DND-41 (cell line): ENCODE data around the gene PTPRG.

ENCODE experiments used
- ATAC-seq: fragments of 200-7000 bp; cut with Tn5 transposase; 3 replicates; pipeline ENCODE4 v1.9.1; 2021; ENCODE audit warnings: low read depth; ENCODE audit not compliant: insufficient read depth
- DNase-seq: peaks from one replicate; pipeline ENCODE4 v3.0.0-alpha.2; 2020
- H2AFZ ChIP-seq: 2 replicates; pipeline ENCODE4 v1.6.0; 2012; ENCODE audit warnings: low read depth, low read length
- H3K27ac ChIP-seq: 2 replicates; pipeline ENCODE4 v1.5.1; 2012; ENCODE audit warnings: low read length, inconsistent platforms
- H3K27me3 ChIP-seq: fragments of 200-600 bp; sonication (generic); 2 replicates; pipeline ENCODE4 v1.6.0; 2012; ENCODE audit warnings: low read length, mild to moderate bottlenecking, inconsistent platforms; ENCODE audit not compliant: insufficient read depth, poor library complexity
- H3K36me3 ChIP-seq: 2 replicates; pipeline ENCODE4 v1.5.1; 2012; ENCODE audit warnings: low read length, inconsistent platforms; ENCODE audit not compliant: insufficient read depth
- H3K4me1 ChIP-seq: 2 replicates; pipeline ENCODE4 v1.5.1; 2012; ENCODE audit warnings: mild to moderate bottlenecking, low read length; ENCODE audit not compliant: insufficient read depth
- H3K4me2 ChIP-seq: 2 replicates; pipeline ENCODE4 v1.6.0; 2012; ENCODE audit warnings: mild to moderate bottlenecking, moderate library complexity, low read length, inconsistent platforms; ENCODE audit not compliant: insufficient read depth
- H3K4me3 ChIP-seq, 2 experiments: fragments of 200-600 bp in 1 of 2; shearing (Covaris generic) in 1 of 2; 2 replicates each; pipeline ENCODE4 v1.5.1; 2012 to 2016; ENCODE audit warnings: inconsistent platforms in 2 of 2, low read length in 2 of 2, mild to moderate bottlenecking in 2 of 2, low read depth in 1 of 2, moderate library complexity in 1 of 2
- H3K79me2 ChIP-seq: 2 replicates; pipeline ENCODE4 v1.6.0; 2012; ENCODE audit warnings: low read length, inconsistent platforms; ENCODE audit not compliant: insufficient read depth
- H3K9ac ChIP-seq: 2 replicates; pipeline ENCODE4 v1.6.0; 2012; ENCODE audit warnings: low read depth, mild to moderate bottlenecking, inconsistent platforms, low read length, moderate library complexity
- H3K9me3 ChIP-seq: 2 replicates; pipeline ENCODE4 v1.5.1; 2012; ENCODE audit warnings: low read length, moderate library complexity, mild to moderate bottlenecking, inconsistent platforms; ENCODE audit not compliant: insufficient read depth, severe bottlenecking
- H4K20me1 ChIP-seq: 2 replicates; pipeline ENCODE4 v1.6.0; 2012; ENCODE audit warnings: low read length; ENCODE audit not compliant: insufficient read depth
- CTCF ChIP-seq: IDR thresholded peaks from 2 replicates; pipeline ENCODE4 v1.5.1; 2012; ENCODE audit warnings: borderline replicate concordance, low read length, moderate library complexity, mild to moderate bottlenecking; ENCODE audit not compliant: poor library complexity, severe bottlenecking; ENCODE audit errors: extremely low read depth
- EZH2 ChIP-seq: IDR thresholded peaks from 3 replicates; pipeline ENCODE4 v1.6.1; 2012; ENCODE audit warnings: borderline replicate concordance, low read depth, mild to moderate bottlenecking, moderate library complexity, low read length, inconsistent platforms; ENCODE audit not compliant: severe bottlenecking

PTPRG gene

GRCh38 chr3:61862614-61863289, 301.4 kb downstream of the PTPRG start:
- H3K9ac ChIP-seq = no peak overlapping the region
- H3K4me1 ChIP-seq = no peaks in the 10 kb centered on the region
- TF ChIP-seq EZH2 (no peak), CTCF (no peak)
- H3K4me3 ChIP-seq = no peak overlapping the region
- DNase-seq (no peak), ATAC-seq (no peak)
- H3K36me3 ChIP-seq = no peaks in the 10 kb centered on the region
- no peak overlapping the region for H3K4me2 ChIP-seq
- no peak overlapping the region for H3K27ac ChIP-seq
- no peaks in the 10 kb centered on the region for H3K79me2 ChIP-seq
- no peaks in the 10 kb centered on the region for H3K9me3 ChIP-seq
- H3K27me3 ChIP-seq = no peaks in the 10 kb centered on the region
- no peaks in the 10 kb centered on the region; the same call in 1 of the 2 replicates for H4K20me1 ChIP-seq
- no peak overlapping the region for H2AFZ ChIP-seq

GRCh38 chr3:61863579-61863978, 302.2 kb downstream of the PTPRG start:
- Histone ChIP-seq H3K27ac (no peak overlapping the region), H3K36me3 (no peaks in the 10 kb centered on the region), H3K4me3 (no peak overlapping the region), H3K9ac (no peak overlapping the region), H3K4me2 (no peak overlapping the region), H3K4me1 (no peaks in the 10 kb centered on the region), H3K27me3 (no peaks in the 10 kb centered on the region), H4K20me1 (no peaks in the 10 kb centered on the region; the same call in 1 of the 2 replicates), H3K9me3 (no peaks in the 10 kb centered on the region), H2AFZ (no peak overlapping the region), H3K79me2 (no peaks in the 10 kb centered on the region)
- TF ChIP-seq CTCF = no peak
- TF ChIP-seq EZH2 = no peak
- ATAC-seq (no peak), DNase-seq (no peak)

- Histone ChIP-seq H3K9ac (no peak overlapping the region), H4K20me1 (no peaks in the 10 kb centered on the region; the same call in 1 of the 2 replicates), H3K27ac (no peak overlapping the region), H3K9me3 (no peaks in the 10 kb centered on the region), H3K4me1 (no peaks in the 10 kb centered on the region), H2AFZ (no peak overlapping the region), H3K36me3 (no peaks in the 10 kb centered on the region), H3K27me3 (no peaks in the 10 kb centered on the region), H3K4me3 (no peak overlapping the region), H3K79me2 (no peaks in the 10 kb centered on the region), H3K4me2 (no peak overlapping the region)
- TF ChIP-seq EZH2 = no peak
- TF ChIP-seq CTCF = no peak
- DNase-seq (no peak), ATAC-seq (no peak)
Observed at GRCh38 chr3:61864886-61865285, 303.5 kb downstream of the PTPRG start.
